GDM1 (cell line): ENCODE results near the gene ACVR2A.

ENCODE experiments used
- DNase-seq: peaks from one replicate; lab custom pipeline; 2025; lab: John Stamatoyannopoulos, UW

The ACVR2A gene

GRCh38 chr2:147844697-147845410, at the start of gene ACVR2A:
TSS of gene ACVR2A (plus strand) at chr2:147845029. CDS start at chr2:147845153, 124 bp downstream.
- no peak for DNase-seq

GRCh38 chr2:147800316-147800715, 44.5 kb upstream of the ACVR2A start:
- no peak for DNase-seq

GRCh38 chr2:147806846-147807245, 38.0 kb upstream of the ACVR2A start:
- no peak for DNase-seq

GRCh38 chr2:147808520-147808919, 36.3 kb upstream of the ACVR2A start:
- DNase-seq: no peak

- no peak for DNase-seq
Measured at GRCh38 chr2:147810883-147811765, 33.7 kb upstream of the ACVR2A start.

GRCh38 chr2:147818741-147819140, 26.1 kb upstream of the ACVR2A start:
- no peak for DNase-seq

- no peak for DNase-seq
Measured at GRCh38 chr2:147824620-147825019, 20.2 kb upstream of the ACVR2A start.

- DNase-seq: no peak
Measured at GRCh38 chr2:147826278-147827087, 18.3 kb upstream of the ACVR2A start.

- no peak for DNase-seq
Measured at GRCh38 chr2:147827088-147827375, 17.8 kb upstream of the ACVR2A start.

GRCh38 chr2:147829106-147829505, 15.7 kb upstream of the ACVR2A start:
- peak; percentile 11 for DNase-seq

GRCh38 chr2:147836099-147836498, 8.7 kb upstream of the ACVR2A start:
- DNase-seq: no peak

- no peak for DNase-seq
Measured at GRCh38 chr2:147843391-147843863, 1.4 kb upstream of the ACVR2A start.

GRCh38 chr2:147843864-147844696, 749 bp upstream of the ACVR2A start:
- DNase-seq: peak; percentile 57

- no peak for DNase-seq
Measured at GRCh38 chr2:147845411-147845971, 662 bp downstream of the ACVR2A start.

GRCh38 chr2:147846412-147847081, 1.7 kb downstream of the ACVR2A start:
- DNase-seq: no peak

- DNase-seq: no peak
Measured at GRCh38 chr2:147847746-147848391, 3.0 kb downstream of the ACVR2A start.

GRCh38 chr2:147850838-147851237, 6.0 kb downstream of the ACVR2A start:
- DNase-seq: no peak

- DNase-seq: no peak
Measured at GRCh38 chr2:147851244-147851930, 6.6 kb downstream of the ACVR2A start.

- DNase-seq: no peak
Measured at GRCh38 chr2:147854557-147855134, 9.8 kb downstream of the ACVR2A start.
